AG04449 (cell line): ENCODE results near the gene ADCY7.
"Not testable (repeated sequence)": the region's sequence is repeated elsewhere in the genome, so short reads cannot be mapped to it uniquely, and the experiment has no call there.

Source experiments
- CTCF ChIA-PET: fragments of 350-600 bp; formaldehyde crosslinking; extraction: SDS; loops from one replicate; lab custom pipeline; 2021; ENCODE audit warnings: antibody characterized with exemption; lab: Yijun Ruan, JAX
- POLR2A ChIA-PET: fragments of 400-600, 350-600 bp; formaldehyde crosslinking; extraction: SDS; loops from one replicate; lab custom pipeline; 2020; ENCODE audit warnings: antibody characterized with exemption, inconsistent platforms; lab: Yijun Ruan, JAX
- DNase-seq: peaks from one replicate; pipeline ENCODE4 v3.0.0-alpha.2; 2010; ENCODE audit warnings: low read depth, low spot score
- H3K4me3 ChIP-seq: 2 replicates; pipeline ENCODE4 v1.5.1; 2011; ENCODE audit warnings: low read depth, mild to moderate bottlenecking, control low read depth, low read length
- CTCF ChIP-seq: IDR thresholded peaks from one replicate; pipeline ENCODE4 v1.5.1; 2011; ENCODE audit warnings: mild to moderate bottlenecking, moderate library complexity, low read length, control low read depth, inconsistent platforms; ENCODE audit not compliant: insufficient read depth; ENCODE audit errors: missing control alignments

Gene ADCY7

GRCh38 chr16:50228364-50228868 is 37.9 kb upstream of the ADCY7 start:
- CTCF ChIA-PET, result interaction anchor here (1.0 to 3.0 kb wide), 7 partner anchors 14 to 203 kb away, joined by 3 to 17 read pairs (median 4); partner anchors contain the start of gene CNEP1R1
- no peak for DNase-seq
- no peak for TF ChIP-seq CTCF
- POLR2A ChIA-PET, result no interaction called here
- no peak overlapping the region for H3K4me3 ChIP-seq

- ChIA-PET POLR2A (no interaction called here), CTCF (interaction anchor here (1.1 to 3.0 kb wide), 7 partner anchors 11 to 577 kb away, joined by 3 to 17 read pairs (median 4); partner anchors contain the start of gene CNEP1R1)
- DNase-seq, result no peak
- TF ChIP-seq CTCF, result no peak
- H3K4me3 ChIP-seq, result no peak overlapping the region
Measured at GRCh38 chr16:50229149-50229726, 37.1 kb upstream of the ADCY7 start.

- TF ChIP-seq CTCF, result no peak
- H3K4me3 ChIP-seq, result no peak overlapping the region
- no peak for DNase-seq
- ChIA-PET CTCF (interaction anchor here (1.0 to 2.4 kb wide), 4 partner anchors 11 to 120 kb away, joined by 4 to 10 read pairs (median 8); no protein-coding TSS in a partner anchor), POLR2A (no interaction called here)
Measured at GRCh38 chr16:50234771-50235556, 31.4 kb upstream of the ADCY7 start.

GRCh38 chr16:50235581-50235980 is 30.8 kb upstream of the ADCY7 start:
- ChIA-PET POLR2A (no interaction called here), CTCF (interaction anchor here (0.7 to 2.4 kb wide), 5 partner anchors 8 to 119 kb away, joined by 3 to 10 read pairs (median 5); no protein-coding TSS in a partner anchor)
- no peak overlapping the region for H3K4me3 ChIP-seq
- no peak for TF ChIP-seq CTCF
- no peak for DNase-seq

GRCh38 chr16:50238314-50238713 is 28.0 kb upstream of the ADCY7 start:
- ChIA-PET CTCF (interaction anchor here (0.7 to 1.1 kb wide), 4 partner anchors 10 to 172 kb away, joined by 3 to 4 read pairs (median 3); partner anchors contain the start of gene HEATR3), POLR2A (no interaction called here)
- no peak overlapping the region for H3K4me3 ChIP-seq
- DNase-seq, result no peak
- TF ChIP-seq CTCF, result no peak

- no peak for TF ChIP-seq CTCF
- ChIA-PET POLR2A (no interaction called here), CTCF (interaction anchor here (0.7 to 1.1 kb wide), 2 partner anchors 92 to 173 kb away, joined by 3 to 4 read pairs; partner anchors contain the start of gene HEATR3)
- no peak overlapping the region for H3K4me3 ChIP-seq
- DNase-seq, result no peak
Measured at GRCh38 chr16:50238868-50239301, 27.5 kb upstream of the ADCY7 start.

- DNase-seq, H3K4me3 ChIP-seq: not testable (repeated sequence)
- POLR2A ChIA-PET, result interaction anchor here (0.9 kb wide), 1 partner anchor 10 kb away, joined by 3 read pairs; no protein-coding TSS in a partner anchor
- CTCF ChIA-PET, result interaction anchor here (1.0 to 4.0 kb wide), 6 partner anchors 11 to 112 kb away, joined by 3 to 18 read pairs (median 4); no protein-coding TSS in a partner anchor
Measured at GRCh38 chr16:50243024-50243423, 23.3 kb upstream of the ADCY7 start.
